Neural cell (in vitro differentiated cells): ENCODE measurements around the gene SLC6A19. TPM values are rescaled to one million over a fixed set of nuclear protein-coding genes. Genes with fewer than 3 reads are reported as not detected.

ENCODE experiments used
- H2AFZ ChIP-seq: fragments of 200-600, 300-800 bp; sonication (generic), shearing (Covaris generic); 2 replicates; pipeline ENCODE4 v1.6.0; 2014; ENCODE audit warnings: low read depth, mild to moderate bottlenecking, antibody characterized with exemption, low read length, moderate library complexity
- H3F3A ChIP-seq: fragments of 200-600 bp; shearing (Covaris generic); 2 replicates; pipeline ENCODE4 v1.6.1; 2016; ENCODE audit warnings: mild to moderate bottlenecking, moderate library complexity, mixed read lengths, antibody characterized with exemption, low read length; ENCODE audit not compliant: insufficient read depth, poor library complexity, severe bottlenecking
- H3K27ac ChIP-seq: fragments of 200-600, 300-800 bp; sonication (generic), shearing (Covaris generic); 2 replicates; pipeline ENCODE4 v1.5.1; 2014; ENCODE audit warnings: mild to moderate bottlenecking, low read length, moderate library complexity
- H3K27me3 ChIP-seq: fragments of 300-800, 200-600 bp; sonication (generic), shearing (Covaris generic); 2 replicates; pipeline ENCODE4 v1.6.0; 2014; ENCODE audit warnings: mild to moderate bottlenecking, low read depth, low read length, moderate library complexity; ENCODE audit not compliant: insufficient read depth
- H3K36me3 ChIP-seq: fragments of 300-800, 200-600 bp; sonication (generic), shearing (Covaris generic); 2 replicates; pipeline ENCODE4 v1.5.1; 2014; ENCODE audit warnings: mild to moderate bottlenecking, antibody characterized with exemption, low read length, moderate library complexity; ENCODE audit not compliant: insufficient read depth
- H3K4me2 ChIP-seq: fragments of 300-800, 200-600 bp; sonication (generic), shearing (Covaris generic); 2 replicates; pipeline ENCODE4 v1.6.0; 2014; ENCODE audit warnings: mild to moderate bottlenecking, low read length
- H3K4me3 ChIP-seq: fragments of 300-800, 200-600 bp; sonication (generic), shearing (Covaris generic); 2 replicates; pipeline ENCODE4 v1.5.1; 2014; ENCODE audit warnings: mild to moderate bottlenecking, low read length, moderate library complexity
- H3K79me2 ChIP-seq: fragments of 200-600 bp; shearing (Covaris generic); replicated peaks from 2 replicates; pipeline ENCODE4 v1.6.0; 2014; ENCODE audit warnings: mild to moderate bottlenecking, low read length, moderate library complexity; ENCODE audit not compliant: insufficient read depth
- H3K9ac ChIP-seq: fragments of 300-800, 200-600 bp; sonication (generic), shearing (Covaris generic); 2 replicates; pipeline ENCODE4 v1.6.1; 2016; ENCODE audit warnings: mild to moderate bottlenecking, low read length, mixed read lengths
- H3K9me2 ChIP-seq: fragments of 200-600 bp; shearing (Covaris generic); 2 replicates; pipeline ENCODE4 v1.6.1; 2016; ENCODE audit warnings: mild to moderate bottlenecking, low read length, mixed read lengths; ENCODE audit not compliant: insufficient read depth
- H3K9me3 ChIP-seq: fragments of 200-600, 300-800 bp; sonication (generic), shearing (Covaris generic); 2 replicates; pipeline ENCODE4 v1.6.1; 2016; ENCODE audit warnings: mild to moderate bottlenecking, mixed run types, low read length, moderate library complexity, mixed read lengths
- H4K20me1 ChIP-seq: fragments of 200-600 bp; shearing (Covaris generic); 2 replicates; pipeline ENCODE4 v1.6.1; 2016; ENCODE audit warnings: mild to moderate bottlenecking, mixed run types; ENCODE audit not compliant: insufficient read depth
- CTCF ChIP-seq: fragments of 450-650 bp; IDR thresholded peaks from 2 replicates; pipeline ENCODE4 v1.5.1; 2014; ENCODE audit warnings: antibody characterized with exemption, mild to moderate bottlenecking, moderate library complexity; ENCODE audit not compliant: poor library complexity, severe bottlenecking
- EP300 ChIP-seq: fragments of 450-650 bp; conservative IDR thresholded peaks from 2 replicates; pipeline ENCODE4 v1.6.1; 2014; ENCODE audit warnings: antibody characterized with exemption, mild to moderate bottlenecking, moderate library complexity; ENCODE audit not compliant: poor library complexity, severe bottlenecking
- EZH2 ChIP-seq: fragments of 200-600, 300-800 bp; shearing (Covaris generic), sonication (generic); IDR thresholded peaks from 2 replicates; pipeline ENCODE4 v1.6.1; 2014; ENCODE audit warnings: antibody characterized with exemption, low read length, borderline replicate concordance, mild to moderate bottlenecking; ENCODE audit not compliant: insufficient read depth, poor library complexity, severe bottlenecking
- MXI1 ChIP-seq: fragments of 450-650 bp; conservative IDR thresholded peaks from 2 replicates; pipeline ENCODE4 v1.6.1; 2014; ENCODE audit warnings: antibody characterized with exemption, mild to moderate bottlenecking; ENCODE audit not compliant: poor library complexity, severe bottlenecking
- POLR2AphosphoS5 ChIP-seq: IDR thresholded peaks from 2 replicates; pipeline ENCODE4 v1.6.1; 2012
- RAD21 ChIP-seq: fragments of 450-650 bp; conservative IDR thresholded peaks from 2 replicates; pipeline ENCODE4 v1.6.1; 2014; ENCODE audit warnings: antibody characterized with exemption, mild to moderate bottlenecking, moderate library complexity
- REST ChIP-seq: IDR thresholded peaks from 2 replicates; pipeline ENCODE4 v1.6.1; 2012; ENCODE audit warnings: borderline replicate concordance
- SMC3 ChIP-seq: fragments of 450-650 bp; conservative IDR thresholded peaks from 2 replicates; pipeline ENCODE4 v1.6.1; 2014; ENCODE audit warnings: antibody characterized with exemption, mild to moderate bottlenecking, moderate library complexity; ENCODE audit not compliant: poor library complexity
- TAF1 ChIP-seq: IDR thresholded peaks from 2 replicates; pipeline ENCODE4 v1.6.1; 2012; ENCODE audit warnings: low read depth
- polyA plus RNA-seq: library from polyadenylated mRNA; depleted of rRNA; stranded (reverse); fragments of >200 nt; gene quantifications from 2 replicates; pipeline ENCODE4 v1.2.3, GENCODE V29; 2014

SLC6A19 gene
- polyA plus RNA-seq, 1 donor from 2014 or later = not detected

GRCh38 chr5:1252681-1253080 lies 51.3 kb downstream of the SLC6A19 start:
- H3K79me2 ChIP-seq = no peaks in the 10 kb centered on the region
- H3K4me3 ChIP-seq = no peak overlapping the region
- H3F3A ChIP-seq = no peaks in the 10 kb centered on the region
- no peak overlapping the region for H3K4me2 ChIP-seq
- no peak overlapping the region for H2AFZ ChIP-seq
- no peaks in the 10 kb centered on the region for H3K9me2 ChIP-seq
- no peaks in the 10 kb centered on the region for H4K20me1 ChIP-seq
- H3K9ac ChIP-seq = no peak overlapping the region
- no peak overlapping the region for H3K27ac ChIP-seq
- no peaks in the 10 kb centered on the region for H3K27me3 ChIP-seq
- TF ChIP-seq REST (no peak), MXI1 (no peak), POLR2AphosphoS5 (no peak), TAF1 (no peak), EP300 (no peak), CTCF (no peak), RAD21 (no peak), EZH2 (no peak), SMC3 (no peak)
- H3K9me3 ChIP-seq = no peaks in the 10 kb centered on the region
- H3K36me3 ChIP-seq = no peaks in the 10 kb centered on the region

GRCh38 chr5:1253456-1254105 lies 52.2 kb downstream of the SLC6A19 start:
- Histone ChIP-seq H3K9me2 (no peaks in the 10 kb centered on the region), H3K9ac (no peak overlapping the region), H3K27me3 (no peaks in the 10 kb centered on the region), H3K36me3 (no peaks in the 10 kb centered on the region), H3K9me3 (no peaks in the 10 kb centered on the region), H3K4me3 (no peak overlapping the region), H3K79me2 (no peaks in the 10 kb centered on the region), H3K27ac (no peak overlapping the region), H4K20me1 (no peaks in the 10 kb centered on the region), H2AFZ (no peak overlapping the region), H3F3A (no peaks in the 10 kb centered on the region), H3K4me2 (no peak overlapping the region)
- TF ChIP-seq TAF1 (no peak), POLR2AphosphoS5 (no peak), CTCF (no peak), REST (no peak), RAD21 (no peak), EP300 (no peak), EZH2 (no peak), SMC3 (no peak), MXI1 (no peak)
